GM19467 (cell line): ENCODE results near the gene DAP.
A peak's percentile ranks its signal among the peaks of the same experiment; 100 is the strongest.

Experiments used
- ATAC-seq: cut with Tn5 transposase; IDR thresholded peaks from one replicate; pipeline ENCODE4 v1.9.1; 2021; ENCODE audit warnings: mild to moderate bottlenecking, moderate library complexity; ENCODE audit not compliant: unreplicated experiment

The DAP gene

DNA sequence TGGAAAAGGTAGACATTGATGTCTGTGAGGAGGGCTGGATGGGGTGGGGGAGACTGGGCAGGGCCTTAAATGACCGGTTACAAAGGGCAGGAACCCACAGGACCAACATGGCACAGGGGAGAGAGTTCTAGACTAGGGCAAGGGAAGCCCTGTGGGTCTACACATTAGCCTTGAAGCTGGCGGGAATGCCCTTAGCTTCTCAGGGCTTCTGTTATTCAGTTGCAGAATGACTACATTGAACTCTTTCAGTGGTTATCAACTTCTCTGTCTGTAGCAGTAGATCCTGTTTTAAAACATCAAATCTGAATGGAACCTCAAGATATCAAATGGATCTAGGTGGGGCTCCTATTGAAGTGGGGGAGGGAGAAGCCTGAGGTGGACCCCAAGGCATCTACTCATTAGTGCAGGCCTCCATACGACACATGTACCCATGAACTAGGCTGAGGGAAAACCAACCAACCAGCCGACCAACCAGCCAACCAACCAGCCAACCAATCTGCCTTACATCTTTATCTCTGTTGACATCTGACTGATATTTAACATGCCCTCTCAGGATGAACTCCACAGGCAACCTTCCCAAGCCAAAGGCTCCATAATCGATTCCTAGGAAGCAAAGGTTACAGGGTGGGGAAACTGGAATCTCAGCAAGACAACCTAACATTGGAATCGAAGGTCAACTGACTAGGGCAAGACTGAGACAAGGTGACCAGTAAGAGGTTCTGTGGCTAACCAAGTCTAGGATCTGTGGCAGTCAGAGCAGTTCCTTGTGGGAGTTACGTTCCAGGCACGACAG is 48.3 kb downstream of the DAP start:
- ATAC-seq = peak; percentile 48

DNA sequence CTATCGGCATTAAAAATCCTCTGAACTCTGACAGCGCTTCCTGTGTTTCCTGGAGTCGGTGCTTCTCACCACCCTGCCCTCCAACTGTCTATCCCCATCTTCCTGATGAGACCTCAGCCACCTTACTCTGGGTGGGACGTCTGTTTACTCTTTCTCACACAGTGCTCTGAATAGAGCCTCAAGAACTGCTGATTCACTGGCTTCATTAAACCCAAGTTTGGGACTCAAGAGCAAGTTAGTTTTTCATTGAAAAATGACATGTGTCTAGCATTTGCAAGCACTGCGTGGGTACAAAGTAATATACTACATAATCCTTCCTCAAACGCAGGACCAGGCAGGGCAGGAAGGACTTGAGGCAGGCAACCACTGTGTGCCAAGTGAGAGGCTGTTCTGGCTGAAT is 49.5 kb downstream of the DAP start:
- no peak for ATAC-seq

DNA sequence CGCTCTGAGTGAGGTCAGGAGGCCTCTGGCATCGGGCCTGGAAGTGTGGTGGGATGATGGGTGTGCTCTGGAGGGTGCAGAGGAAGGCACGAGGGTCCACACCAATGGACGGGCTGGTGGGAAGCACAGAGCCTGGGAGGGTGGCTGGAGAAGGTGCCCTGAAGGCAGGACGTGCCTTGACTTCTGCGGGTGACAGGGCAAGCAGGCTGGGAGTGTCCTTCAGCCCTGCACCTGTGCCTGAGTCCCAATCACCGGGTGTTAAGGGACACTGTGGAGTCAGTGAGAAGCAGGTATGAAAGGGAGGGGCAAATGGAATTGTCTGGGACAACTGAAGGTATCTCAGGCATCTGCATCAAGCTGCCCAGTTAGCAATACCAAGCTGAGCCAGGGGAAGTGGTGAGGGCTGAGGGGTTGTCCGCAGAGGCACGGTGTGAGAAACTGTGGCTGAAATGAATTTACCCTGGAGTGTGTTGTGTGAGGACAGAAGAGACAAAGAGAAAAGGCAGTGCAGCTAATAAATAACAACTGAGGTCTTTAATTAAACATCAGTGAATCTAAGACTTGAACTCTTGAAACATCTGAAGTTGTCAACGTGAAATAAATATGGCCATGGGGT is 50.4 kb downstream of the DAP start:
- ATAC-seq = no peak

DNA sequence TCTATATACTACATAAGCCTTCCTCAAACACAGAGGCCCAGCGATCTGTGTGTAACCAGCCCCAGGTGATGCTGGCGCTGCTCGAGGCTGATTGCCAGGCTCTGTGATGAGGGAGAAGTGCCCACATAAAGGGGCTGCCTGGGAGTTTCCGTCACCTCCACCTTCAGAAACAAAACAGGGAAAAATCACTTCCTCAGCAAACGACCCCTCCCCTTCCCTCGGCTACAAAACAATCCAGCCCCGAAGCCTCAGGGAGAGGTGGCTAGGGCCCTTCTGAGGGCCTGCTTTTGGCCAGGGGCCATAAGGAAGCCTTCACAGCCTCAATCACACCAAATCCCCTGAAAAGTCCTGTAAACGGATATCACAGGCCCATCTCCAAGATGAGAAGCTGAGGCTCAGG is 51.1 kb downstream of the DAP start:
- no peak for ATAC-seq

DNA sequence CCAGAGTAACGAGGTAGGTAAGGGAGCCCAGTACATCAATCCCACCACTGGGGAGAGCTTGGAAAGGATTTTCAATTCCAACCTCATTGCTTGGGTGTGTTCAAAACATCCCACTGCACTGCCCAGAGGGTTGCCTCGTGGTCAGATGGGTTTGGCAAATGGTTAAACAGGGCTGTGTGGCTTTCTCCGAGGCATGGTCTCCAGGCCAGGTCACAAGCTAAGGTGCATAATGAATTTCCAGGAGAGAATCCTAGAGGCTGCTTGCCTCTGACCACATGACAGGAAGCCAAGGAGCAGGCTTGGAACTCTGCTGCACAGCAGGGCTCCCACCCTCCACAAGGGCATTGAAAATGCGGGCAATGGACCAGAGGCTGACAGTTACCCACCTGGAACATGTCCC is 51.6 kb downstream of the DAP start:
- no peak for ATAC-seq

DNA sequence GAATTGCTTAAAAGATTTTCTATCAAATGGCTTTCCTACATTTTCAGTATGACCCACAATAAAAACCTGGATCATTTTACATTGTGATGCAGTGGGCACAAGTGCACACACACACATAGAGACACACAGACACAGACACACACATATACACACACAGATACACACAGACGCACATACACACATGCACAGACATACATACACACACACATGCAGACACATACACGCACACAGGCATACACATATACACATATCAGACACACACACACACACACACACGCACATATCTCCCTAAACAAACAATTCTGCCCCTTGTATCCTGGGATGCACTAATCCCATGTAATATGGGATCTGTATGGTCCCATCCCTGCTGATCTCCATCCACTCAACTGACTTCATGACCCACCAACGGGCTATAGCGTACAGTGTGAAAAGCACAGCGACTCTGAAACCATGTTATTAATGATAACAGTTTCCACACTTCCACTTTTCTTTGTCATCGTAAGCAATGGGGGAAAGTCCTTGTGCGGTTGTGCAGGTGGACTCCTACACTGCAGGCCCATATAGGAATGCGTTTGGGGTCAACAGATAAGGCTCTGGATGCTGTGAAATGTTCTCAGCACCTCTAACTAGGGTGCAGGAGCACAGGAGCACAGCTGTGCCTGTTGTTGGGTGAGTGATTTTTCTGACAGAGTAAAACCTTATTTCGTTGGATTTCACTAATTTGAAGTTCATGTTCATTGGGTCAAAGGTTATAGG is 52.7 kb downstream of the DAP start:
- no peak for ATAC-seq

DNA sequence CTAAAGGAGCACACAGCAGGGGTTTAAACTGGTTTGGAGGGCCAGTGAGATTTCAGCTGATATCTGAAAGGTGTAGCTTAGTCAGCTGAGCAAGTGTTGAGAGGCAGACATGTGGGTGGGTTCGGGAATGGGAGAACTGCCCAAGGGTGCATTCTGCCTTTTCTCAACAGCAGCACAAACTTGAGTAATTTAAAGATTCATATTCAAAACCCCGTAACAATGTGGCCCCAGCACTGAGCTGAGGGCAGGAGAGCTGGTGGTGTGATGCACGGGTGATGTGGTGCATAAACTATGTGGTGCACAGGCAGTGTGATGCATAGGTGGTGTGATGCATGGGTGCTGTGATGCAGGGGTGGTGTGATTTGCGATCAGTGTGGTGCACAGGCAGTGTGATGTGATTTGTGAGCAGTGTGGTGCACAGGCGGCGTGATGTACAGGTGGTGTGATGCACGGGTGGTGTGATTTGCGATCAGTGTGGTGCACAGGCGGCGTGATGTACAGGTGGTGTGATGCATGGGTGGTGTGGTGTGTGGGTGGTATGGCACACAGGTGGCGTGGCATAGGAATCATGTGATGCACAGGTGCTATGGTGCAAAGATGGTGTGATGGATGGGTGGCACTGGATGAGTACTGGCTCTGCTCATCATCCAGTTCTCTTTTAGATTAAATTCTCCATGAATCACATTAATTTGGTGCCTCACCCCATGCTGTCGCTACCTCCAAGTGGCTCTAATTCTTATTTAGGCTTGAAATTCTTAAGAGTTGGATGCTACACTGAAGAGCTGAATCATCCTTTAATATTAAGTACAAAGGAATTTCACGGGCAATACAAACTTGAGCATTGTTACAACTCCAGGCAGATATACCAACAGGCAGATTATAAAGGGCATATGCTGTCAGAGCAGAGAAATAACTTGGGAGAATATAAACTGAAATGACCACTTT is 53.6 kb downstream of the DAP start:
- no peak for ATAC-seq

DNA sequence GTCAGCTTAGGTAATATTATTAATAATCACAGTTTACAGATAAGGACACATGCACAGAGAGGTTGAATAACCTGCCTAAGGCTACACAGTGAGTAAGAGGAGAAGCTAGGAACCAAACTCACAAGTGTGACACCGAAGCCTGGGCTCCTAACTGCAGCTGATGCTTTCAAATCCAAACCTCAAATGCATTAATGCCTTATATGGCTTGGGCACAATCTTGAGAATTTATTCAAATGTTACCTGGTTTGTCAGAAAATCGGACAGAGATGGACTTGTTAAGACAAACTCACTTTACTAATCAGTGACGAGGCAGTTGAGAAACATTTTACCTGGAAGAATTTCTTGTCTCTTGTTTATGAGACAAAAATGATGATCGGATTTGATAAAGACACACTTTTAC is 54.7 kb downstream of the DAP start:
- no peak for ATAC-seq

DNA sequence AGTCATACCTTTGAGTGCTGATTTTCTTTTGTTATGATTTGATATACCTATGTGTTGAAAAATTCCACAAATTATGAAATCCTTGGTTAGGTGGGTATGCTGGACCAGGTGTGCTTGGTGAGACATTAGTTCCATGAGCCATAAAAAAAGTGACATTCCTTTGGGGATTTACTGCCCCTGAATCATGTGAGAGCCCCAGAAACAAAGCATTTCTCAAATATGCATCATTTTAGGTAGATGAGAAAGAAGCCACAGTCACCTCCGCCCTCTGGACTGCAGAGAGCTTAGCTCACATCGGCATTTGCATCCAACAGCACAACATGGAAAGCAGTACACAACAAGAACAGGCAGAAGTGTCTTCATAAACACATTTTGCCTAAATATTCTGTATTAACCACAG is 55.3 kb downstream of the DAP start:
- ATAC-seq = no peak

DNA sequence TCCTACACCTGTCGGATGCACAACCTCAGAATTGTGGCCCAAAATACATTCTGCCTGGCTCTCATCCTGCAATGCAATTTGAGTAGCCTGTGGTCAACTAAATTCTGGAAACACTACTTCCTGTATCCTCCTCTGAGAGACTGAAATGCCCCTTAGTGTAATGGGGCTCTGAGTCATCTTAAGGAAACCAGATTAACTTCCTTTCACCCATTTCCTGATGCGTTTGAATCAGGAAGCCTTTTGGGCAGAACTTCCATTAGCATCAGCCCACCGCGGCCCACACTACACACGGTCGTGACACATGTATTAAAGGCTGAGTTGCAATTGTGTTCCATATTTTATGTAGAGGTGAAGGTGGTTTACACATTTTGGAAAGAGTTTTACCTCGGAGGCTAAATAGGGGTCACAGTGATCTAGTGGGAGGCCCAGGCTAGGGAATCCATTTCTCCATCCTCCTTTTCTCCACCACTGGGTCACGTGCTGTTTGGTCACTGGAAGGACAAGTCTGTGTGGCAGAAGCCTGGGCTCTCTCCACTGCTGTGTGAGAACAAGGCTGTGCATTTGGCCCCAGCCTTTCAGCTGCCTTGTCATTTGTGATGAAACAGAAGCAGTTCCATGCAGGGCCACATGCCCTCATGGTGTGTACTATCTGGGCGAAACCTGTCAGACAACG is 55.9 kb downstream of the DAP start:
- ATAC-seq = no peak

DNA sequence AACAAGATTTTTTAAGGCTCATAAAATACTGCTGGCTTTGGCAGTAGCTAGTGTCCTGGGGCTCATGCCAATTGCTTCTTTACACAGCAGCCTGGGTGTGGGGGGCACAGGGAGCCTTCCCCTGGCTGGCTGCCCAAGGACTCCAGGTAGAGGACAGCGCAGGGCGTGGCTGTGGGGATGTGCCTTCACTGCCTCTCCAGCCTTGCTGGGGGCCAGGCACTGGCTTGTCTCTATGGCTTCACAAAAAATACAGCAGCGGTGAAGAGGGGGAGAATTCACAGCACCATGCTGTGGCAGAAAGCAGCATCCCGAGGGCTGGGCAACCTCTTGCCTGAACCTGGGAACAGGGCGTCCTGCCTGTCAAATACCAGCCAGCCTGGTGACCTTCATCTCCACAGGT is 57.4 kb downstream of the DAP start:
- ATAC-seq = no peak

DNA sequence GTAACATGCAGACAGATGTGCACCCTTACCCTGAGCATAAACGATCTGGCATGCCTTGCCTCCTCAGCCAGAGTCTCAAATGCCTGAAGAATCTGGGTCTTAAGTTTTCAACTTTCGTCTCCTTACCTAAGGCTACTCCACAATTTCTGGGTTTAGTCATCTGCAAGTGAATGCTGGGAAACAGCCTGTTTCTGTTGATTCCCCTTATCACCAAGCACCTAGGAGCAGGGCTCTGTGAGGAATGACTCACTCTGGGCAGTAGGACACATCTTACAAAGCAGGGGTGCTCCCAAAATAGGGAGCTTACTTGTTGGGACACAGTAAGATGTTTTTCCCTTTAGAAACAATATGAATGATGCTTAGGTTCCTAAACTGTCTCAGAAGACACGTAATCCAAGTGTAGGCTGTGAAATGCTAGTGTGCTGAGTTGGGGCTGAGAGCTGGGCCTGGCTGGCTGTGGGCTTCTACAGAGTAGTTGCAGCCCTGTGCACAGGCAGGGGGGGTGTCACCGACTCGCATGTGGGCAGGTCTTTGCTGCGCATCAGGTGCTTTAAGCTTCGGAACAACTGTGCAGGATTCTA is 58.0 kb downstream of the DAP start:
- no peak for ATAC-seq

DNA sequence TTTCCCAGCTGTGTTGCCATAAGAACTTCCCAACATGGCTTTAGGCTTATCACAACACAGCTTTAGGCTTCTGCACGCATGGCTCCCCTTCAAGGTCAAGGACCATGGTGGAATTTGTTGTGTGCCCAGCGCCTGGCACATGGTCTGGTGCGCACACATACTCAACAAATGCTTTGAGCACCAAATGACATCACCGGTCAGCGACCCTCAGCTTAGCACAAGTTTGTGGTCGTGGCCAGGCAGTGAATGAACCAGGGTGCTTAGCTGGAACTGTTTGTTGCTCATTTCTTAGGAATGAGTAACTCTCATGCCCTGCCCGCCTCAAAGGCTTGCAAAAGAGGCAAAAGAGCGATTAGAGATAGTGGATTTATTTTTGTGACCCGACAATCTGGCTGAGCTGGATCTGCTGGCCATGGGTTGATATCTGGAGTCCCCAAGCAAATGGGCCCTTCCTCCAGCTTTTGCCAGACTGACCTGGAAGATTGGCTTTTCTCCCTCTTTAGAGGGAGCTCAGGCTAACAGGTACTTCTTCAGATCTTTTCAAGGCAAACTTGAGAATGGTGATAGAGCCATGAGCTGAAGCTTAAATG is 58.9 kb downstream of the DAP start:
- no peak for ATAC-seq

DNA sequence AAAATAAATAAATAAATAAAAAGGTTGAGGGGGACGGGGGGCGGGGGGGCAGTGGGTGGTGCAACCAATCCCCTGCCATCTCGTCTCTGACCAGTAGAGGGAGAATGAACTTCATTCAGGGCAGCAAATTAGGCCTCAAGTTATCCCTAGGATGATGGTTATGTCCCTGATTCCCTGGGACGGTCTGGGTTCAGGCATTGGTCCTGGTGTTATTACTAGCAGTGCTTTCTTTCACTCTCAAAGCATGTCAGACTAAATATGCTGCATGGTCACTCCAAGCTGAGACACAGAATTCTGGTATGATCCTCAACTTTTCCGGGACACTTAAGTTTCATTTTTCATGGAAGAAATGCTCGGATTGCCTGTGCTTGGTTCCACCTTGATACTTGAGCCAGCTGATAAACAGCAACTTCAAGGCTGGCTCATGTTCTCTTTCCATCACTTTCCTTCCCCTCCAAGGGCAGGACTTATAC is 59.4 kb downstream of the DAP start:
- ATAC-seq = no peak

DNA sequence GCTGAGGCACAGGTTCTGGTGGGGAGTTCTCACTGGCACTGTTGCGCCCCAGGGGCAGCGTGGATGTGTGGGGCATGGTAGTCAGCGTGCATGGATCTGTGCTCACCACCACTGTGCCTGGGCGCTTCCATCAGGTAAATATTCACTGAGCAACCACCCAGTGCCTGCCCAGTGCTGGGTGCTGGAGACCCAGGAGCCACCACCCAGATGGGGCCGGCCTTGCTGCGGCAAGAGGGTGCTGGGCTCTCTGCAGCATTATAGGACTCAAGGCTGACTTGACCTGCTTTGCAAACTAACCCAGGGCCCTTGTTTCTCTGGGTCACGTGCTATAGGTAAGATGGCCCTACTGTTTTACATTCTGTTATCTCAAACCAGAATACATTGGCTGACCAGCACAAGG is 60.5 kb downstream of the DAP start:
- ATAC-seq = peak; percentile 13

DNA sequence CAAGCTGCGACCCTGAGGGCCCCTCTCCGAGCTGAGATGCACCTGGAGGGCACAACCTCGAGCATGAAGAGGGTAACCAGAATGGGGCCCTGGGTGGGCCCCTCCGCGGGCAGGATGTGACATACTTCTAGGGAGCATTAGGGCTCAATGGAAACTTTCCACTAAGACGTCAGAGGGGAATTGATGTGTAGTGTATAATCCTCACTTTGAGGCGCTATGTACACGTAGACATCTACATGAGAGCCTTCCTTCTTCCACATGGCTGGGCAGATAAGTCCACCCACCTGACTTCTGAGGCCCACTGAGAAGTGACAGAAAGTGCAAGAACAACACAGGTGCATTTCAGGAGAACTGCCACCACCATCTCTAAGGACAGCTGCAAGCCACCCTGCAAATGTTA is 61.0 kb downstream of the DAP start:
- peak; percentile 65 for ATAC-seq

DNA sequence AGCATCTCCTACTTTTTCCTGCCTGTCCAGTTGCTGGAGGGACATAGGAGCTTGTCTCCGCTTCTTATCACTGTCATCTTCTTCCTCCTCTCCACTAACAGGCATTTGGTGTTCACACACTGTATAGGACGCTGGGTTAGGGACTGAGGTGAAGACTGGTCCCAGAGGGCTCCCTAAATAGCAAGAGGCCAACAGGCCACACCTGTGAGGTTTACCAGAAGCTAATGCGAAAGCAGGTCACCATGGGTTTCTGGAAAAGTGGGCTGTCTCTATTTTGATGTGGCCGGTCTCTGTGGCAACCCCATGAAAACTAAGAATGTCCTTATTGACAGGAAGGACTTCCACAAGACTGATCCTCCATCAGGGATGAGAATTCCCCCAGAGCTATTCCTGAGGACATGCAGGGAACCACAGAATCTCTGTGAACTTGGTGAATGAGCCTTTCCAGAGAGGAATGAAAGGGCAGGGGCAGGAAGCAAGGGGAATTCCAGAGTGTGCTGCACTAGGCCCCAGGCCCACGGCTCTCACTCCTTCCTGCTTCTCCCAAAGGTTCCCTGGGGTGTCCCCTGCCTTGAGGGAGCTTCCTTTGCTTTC is 61.7 kb downstream of the DAP start:
- peak; percentile 35 for ATAC-seq

DNA sequence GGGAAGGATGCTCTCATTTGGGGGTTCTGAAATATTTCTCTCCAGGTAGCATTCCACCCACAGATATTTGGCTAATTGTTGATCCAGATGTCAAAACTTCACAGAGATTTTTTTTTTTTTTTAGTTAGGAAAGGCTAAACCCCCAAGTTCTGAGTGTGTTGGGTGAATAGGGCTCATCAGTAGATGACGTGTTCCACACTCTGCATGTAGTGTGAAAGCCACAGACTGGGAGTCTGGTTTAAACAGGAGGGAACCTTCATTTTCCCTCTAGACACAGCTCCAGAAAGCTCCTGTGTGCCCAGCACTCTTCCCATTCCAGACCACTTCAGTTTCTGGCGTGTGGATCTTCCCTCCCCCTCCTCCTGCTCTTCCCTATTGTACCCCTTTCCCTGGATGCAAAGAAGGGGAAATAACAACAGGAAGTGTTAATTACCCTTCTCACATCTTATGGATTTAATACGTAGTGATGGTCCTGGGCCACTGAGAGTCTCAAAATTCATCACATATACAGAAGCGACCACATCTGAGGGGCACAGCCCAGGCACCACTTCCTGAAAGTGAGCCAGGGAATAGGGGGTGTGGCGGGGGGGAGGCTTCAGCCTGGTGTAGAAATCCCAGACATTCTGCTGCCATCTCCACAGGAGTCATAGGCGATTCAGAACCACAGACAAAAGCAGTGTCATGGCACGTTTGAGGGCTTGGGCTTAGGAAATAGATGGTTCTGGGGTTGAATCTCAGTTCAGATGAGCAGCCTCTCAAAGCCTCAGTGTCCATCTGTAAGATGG is 65.1 kb downstream of the DAP start:
- no peak for ATAC-seq
